ENCODE results near the gene H3-3A.

Gene H3-3A

DNA sequence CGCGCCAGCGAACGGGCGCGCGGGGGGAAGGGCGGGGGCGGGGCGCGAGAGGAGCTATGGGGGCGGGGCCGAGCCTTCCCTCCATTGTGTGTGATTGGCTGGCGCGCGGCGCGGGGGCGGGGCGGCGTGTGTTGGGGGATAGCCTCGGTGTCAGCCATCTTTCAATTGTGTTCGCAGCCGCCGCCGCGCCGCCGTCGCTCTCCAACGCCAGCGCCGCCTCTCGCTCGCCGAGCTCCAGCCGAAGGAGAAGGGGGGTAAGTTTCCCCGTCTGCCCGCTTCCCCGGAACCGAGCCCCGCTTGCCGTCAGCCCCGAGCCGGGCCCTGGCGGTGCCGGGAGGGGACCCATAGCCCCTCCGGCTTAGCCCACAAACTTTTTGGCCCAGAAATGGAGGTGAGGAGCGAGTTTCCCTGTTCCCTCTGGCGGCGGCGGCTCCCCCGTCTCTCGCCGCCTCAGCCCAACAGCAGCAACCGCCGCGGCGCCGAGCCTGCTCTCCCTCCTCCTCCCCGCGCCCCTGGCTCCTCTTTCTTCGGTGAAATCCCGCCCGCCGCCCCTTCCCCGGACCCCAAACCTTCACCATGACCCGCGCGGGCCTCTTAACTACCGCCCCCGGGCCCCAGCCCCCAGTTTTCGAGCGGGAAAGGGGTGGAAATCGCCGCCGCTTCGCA is at the start of gene H3-3A:
H3-3A (plus strand) TSS at position 159 of the 666 bp plus-strand sequence. CDS start 1,636 bp downstream, outside the sequence.
- Histone ChIP-seq H3K4me1 (peaks cover 25% of the 10 kb centered on the region), H3K9me3 (no peaks in the 10 kb centered on the region), H3K27me3 (ENCODE audit: low read depth) (no peaks in the 10 kb centered on the region), H3K4me3 (peak within 1 kb of the TSS; percentile 99), H3K36me3 (replicated peaks) (peaks cover 28% of the 10 kb centered on the region)
- DNase-seq (ENCODE audit: low spot score in 2 of 2) = peak; percentile 85 to 99
- in situ Hi-C loops (cut with MboI; ENCODE audit: low sequenced_read_pairs) = no loop called here

DNA sequence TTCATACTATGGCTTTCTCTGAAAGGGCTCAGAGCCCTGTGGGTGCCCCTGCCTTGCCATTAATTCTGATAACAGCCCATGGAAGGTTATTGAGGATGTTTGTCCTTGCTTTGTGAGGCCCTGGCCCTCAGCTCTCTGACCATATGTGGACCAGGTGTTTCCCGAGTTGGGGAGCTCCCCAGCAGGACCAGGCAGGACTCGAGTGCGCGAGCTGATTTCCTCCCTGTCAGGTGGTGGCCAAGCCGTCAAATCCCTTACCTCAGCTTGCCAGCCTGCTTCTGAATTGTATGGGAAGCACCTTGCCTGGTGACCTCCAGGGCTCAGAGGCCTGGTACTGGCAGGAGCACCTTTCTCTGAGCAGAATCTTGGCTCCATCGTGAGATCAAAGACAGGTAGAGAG is 45.4 kb upstream of the H3-3A start:
- DNase-seq (ENCODE audit: low spot score in 2 of 2) = no peak
- Histone ChIP-seq H3K9me3 (no peaks in the 10 kb centered on the region), H3K4me3 (no peak overlapping the region), H3K27me3 (ENCODE audit: low read depth) (no peaks in the 10 kb centered on the region), H3K36me3 (replicated peaks) (no peaks in the 10 kb centered on the region), H3K4me1 (no peaks in the 10 kb centered on the region)
- in situ Hi-C loops (cut with MboI; ENCODE audit: low sequenced_read_pairs) = no loop called here

DNA sequence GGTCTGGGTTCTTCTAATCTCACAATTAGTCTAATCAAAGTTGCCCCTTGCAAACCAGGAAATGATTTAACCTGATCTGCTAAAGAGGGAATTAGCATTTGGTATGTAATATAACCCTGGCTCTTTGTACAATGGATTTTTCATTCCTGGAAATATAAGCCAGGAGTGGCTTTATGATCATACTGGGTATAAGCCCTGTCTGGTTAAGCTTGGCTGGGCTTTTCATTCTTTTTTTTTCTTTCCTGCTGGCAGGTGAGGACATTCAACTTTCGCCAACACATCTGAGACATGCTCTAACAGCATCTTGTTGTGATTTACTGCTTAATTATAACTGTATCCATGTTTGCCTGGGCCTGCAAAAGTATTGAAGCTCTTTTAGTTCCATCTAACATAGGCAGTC is 42.9 kb upstream of the H3-3A start:
- Histone ChIP-seq H3K27me3 (ENCODE audit: low read depth) (no peaks in the 10 kb centered on the region), H3K4me3 (no peak overlapping the region), H3K4me1 (no peaks in the 10 kb centered on the region), H3K36me3 (replicated peaks) (no peaks in the 10 kb centered on the region), H3K9me3 (no peaks in the 10 kb centered on the region)
- DNase-seq (ENCODE audit: low spot score in 2 of 2) = no peak
- in situ Hi-C loops (cut with MboI; ENCODE audit: low sequenced_read_pairs) = no loop called here

DNA sequence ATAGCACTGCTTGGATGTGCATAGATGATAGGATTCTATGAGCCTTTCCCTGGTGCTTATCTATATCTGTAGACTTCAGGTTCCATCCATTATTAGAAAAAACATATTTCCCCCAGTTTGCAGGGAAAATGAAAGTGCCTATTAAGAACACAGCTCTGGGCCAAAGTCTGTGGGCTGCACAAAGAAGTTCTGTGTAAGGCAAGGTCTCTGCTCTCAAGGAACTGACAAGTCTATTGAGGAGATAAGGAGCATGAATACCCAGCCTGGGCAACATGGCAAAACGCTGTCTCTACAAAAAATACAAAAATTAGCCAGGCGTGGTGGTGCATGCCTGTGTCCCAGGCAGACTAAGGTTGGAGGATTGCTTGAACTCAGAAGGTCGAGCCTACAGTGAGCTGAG is 41.1 kb upstream of the H3-3A start:
- H3K4me3 ChIP-seq = no peak overlapping the region
- no peaks in the 10 kb centered on the region for H3K9me3 ChIP-seq
- no peaks in the 10 kb centered on the region for H3K27me3 ChIP-seq (ENCODE audit: low read depth)
- in situ Hi-C loops (cut with MboI; ENCODE audit: low sequenced_read_pairs) = no loop called here
- no peaks in the 10 kb centered on the region for H3K4me1 ChIP-seq
- DNase-seq (ENCODE audit: low spot score in 2 of 2) = no peak
- no peaks in the 10 kb centered on the region for H3K36me3 ChIP-seq (replicated peaks)

DNA sequence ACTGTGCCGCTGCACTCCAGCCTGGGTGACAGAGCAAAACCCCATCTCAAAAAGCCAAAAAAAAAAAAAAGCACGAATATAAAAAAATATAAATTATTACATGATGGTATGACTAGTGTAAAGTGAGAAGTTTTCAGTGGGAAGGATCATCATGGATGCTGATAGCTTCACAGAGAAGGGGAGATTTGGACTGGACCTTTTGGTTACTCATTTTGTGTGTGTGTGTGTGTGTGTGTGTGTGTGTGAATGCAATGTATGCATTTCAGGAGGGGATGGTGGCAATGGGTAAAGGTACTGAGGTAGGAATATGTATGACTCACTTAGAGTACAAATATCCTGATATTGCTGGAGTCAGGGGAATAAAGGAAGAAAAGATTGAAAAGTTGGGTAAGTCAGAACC is 40.7 kb upstream of the H3-3A start:
- Histone ChIP-seq H3K4me3 (no peak overlapping the region), H3K4me1 (no peaks in the 10 kb centered on the region), H3K36me3 (replicated peaks) (no peaks in the 10 kb centered on the region), H3K27me3 (ENCODE audit: low read depth) (no peaks in the 10 kb centered on the region), H3K9me3 (no peaks in the 10 kb centered on the region)
- in situ Hi-C loops (cut with MboI; ENCODE audit: low sequenced_read_pairs) = no loop called here
- DNase-seq (ENCODE audit: low spot score in 2 of 2) = no peak

DNA sequence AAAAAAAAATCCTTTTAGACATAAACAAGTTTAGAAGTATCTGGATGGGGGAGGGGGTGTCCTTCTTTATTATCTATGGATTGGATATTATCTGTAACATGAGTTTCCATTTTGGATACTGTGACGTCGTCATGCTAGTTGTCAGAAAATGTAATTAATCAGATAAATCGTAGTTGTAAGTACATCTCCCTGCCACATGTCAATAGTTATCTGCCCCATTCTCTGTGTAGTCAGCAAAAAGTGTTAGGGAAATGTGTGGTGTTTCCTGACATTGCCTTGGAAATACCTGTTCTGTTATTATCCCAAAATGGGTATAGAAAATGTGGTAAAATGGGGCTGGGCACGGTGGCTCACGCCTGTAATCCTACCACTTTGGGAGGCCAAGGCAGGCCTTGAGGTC is 38.8 kb upstream of the H3-3A start:
- Histone ChIP-seq H3K36me3 (replicated peaks) (no peaks in the 10 kb centered on the region), H3K4me3 (no peak overlapping the region), H3K27me3 (ENCODE audit: low read depth) (no peaks in the 10 kb centered on the region), H3K4me1 (no peaks in the 10 kb centered on the region), H3K9me3 (no peaks in the 10 kb centered on the region)
- no peak for DNase-seq (ENCODE audit: low spot score in 2 of 2)
- in situ Hi-C loops (cut with MboI; ENCODE audit: low sequenced_read_pairs) = no loop called here

- DNase-seq (ENCODE audit: low spot score in 2 of 2) = no peak
- Histone ChIP-seq H3K27me3 (ENCODE audit: low read depth) (no peaks in the 10 kb centered on the region), H3K36me3 (replicated peaks) (no peaks in the 10 kb centered on the region), H3K9me3 (no peaks in the 10 kb centered on the region), H3K4me1 (no peaks in the 10 kb centered on the region), H3K4me3 (no peak overlapping the region)
- in situ Hi-C loops (cut with MboI; ENCODE audit: low sequenced_read_pairs) = no loop called here
Observed at GRCh38 chr1:226026833-226027232, 35.7 kb upstream of the H3-3A start.

- H3K4me3 ChIP-seq = no peak overlapping the region
- no peaks in the 10 kb centered on the region for H3K4me1 ChIP-seq
- no peaks in the 10 kb centered on the region for H3K36me3 ChIP-seq (replicated peaks)
- no peaks in the 10 kb centered on the region for H3K9me3 ChIP-seq
- in situ Hi-C loops (cut with MboI; ENCODE audit: low sequenced_read_pairs) = no loop called here
- DNase-seq (ENCODE audit: low spot score in 2 of 2) = no peak
- no peaks in the 10 kb centered on the region for H3K27me3 ChIP-seq (ENCODE audit: low read depth)
Observed at GRCh38 chr1:226027538-226028217, 34.8 kb upstream of the H3-3A start.

GRCh38 chr1:226029093-226029496 is 33.4 kb upstream of the H3-3A start:
- Histone ChIP-seq H3K4me3 (no peak overlapping the region), H3K9me3 (no peaks in the 10 kb centered on the region), H3K27me3 (ENCODE audit: low read depth) (no peaks in the 10 kb centered on the region), H3K36me3 (replicated peaks) (no peaks in the 10 kb centered on the region), H3K4me1 (no peaks in the 10 kb centered on the region)
- no peak for DNase-seq (ENCODE audit: low spot score in 2 of 2)
- in situ Hi-C loops (cut with MboI; ENCODE audit: low sequenced_read_pairs) = no loop called here

GRCh38 chr1:226029568-226030225 is 32.8 kb upstream of the H3-3A start:
- Histone ChIP-seq H3K4me3 (no peak overlapping the region), H3K9me3 (no peaks in the 10 kb centered on the region), H3K4me1 (no peaks in the 10 kb centered on the region), H3K27me3 (ENCODE audit: low read depth) (no peaks in the 10 kb centered on the region), H3K36me3 (replicated peaks) (no peaks in the 10 kb centered on the region)
- in situ Hi-C loops (cut with MboI; ENCODE audit: low sequenced_read_pairs) = no loop called here
- DNase-seq (ENCODE audit: low spot score in 2 of 2) = no peak

- in situ Hi-C loops (cut with MboI; ENCODE audit: low sequenced_read_pairs) = no loop called here
- Histone ChIP-seq H3K36me3 (replicated peaks) (no peaks in the 10 kb centered on the region), H3K4me1 (no peaks in the 10 kb centered on the region), H3K27me3 (ENCODE audit: low read depth) (no peaks in the 10 kb centered on the region), H3K9me3 (no peaks in the 10 kb centered on the region), H3K4me3 (no peak overlapping the region)
- DNase-seq (ENCODE audit: low spot score in 2 of 2) = no peak
Observed at GRCh38 chr1:226033582-226033981, 28.9 kb upstream of the H3-3A start.

- in situ Hi-C loops (cut with MboI; ENCODE audit: low sequenced_read_pairs) = no loop called here
- Histone ChIP-seq H3K36me3 (replicated peaks) (no peaks in the 10 kb centered on the region), H3K9me3 (no peaks in the 10 kb centered on the region), H3K4me3 (no peak overlapping the region), H3K27me3 (ENCODE audit: low read depth) (no peaks in the 10 kb centered on the region), H3K4me1 (no peaks in the 10 kb centered on the region)
- DNase-seq (ENCODE audit: low spot score in 2 of 2) = no peak
Observed at GRCh38 chr1:226033991-226034390, 28.5 kb upstream of the H3-3A start.

DNA sequence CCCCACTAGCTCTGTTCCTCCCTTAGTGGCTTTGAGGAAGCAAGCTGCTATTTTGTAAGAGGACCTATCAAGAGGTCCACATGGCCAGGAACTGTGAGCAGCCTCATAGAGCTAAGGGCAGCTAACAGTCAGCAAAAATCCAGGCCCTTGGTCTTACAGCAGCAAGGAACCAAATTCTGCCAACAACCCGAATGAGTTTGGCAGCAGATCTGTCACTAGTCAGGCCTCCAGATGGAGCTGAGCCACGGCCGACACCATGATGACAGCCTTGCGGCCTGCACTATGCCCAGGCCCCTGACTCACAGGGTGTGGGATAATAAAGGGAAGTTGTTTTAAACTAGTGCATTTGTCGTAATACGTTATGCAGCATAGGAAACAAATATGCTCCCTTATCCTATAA is 28.0 kb upstream of the H3-3A start:
- Histone ChIP-seq H3K36me3 (replicated peaks) (no peaks in the 10 kb centered on the region), H3K4me3 (no peak overlapping the region), H3K9me3 (no peaks in the 10 kb centered on the region), H3K4me1 (no peaks in the 10 kb centered on the region), H3K27me3 (ENCODE audit: low read depth) (no peaks in the 10 kb centered on the region)
- in situ Hi-C loops (cut with MboI; ENCODE audit: low sequenced_read_pairs) = no loop called here
- DNase-seq (ENCODE audit: low spot score in 2 of 2) = no peak

- H3K36me3 ChIP-seq (replicated peaks) = no peaks in the 10 kb centered on the region
- H3K4me3 ChIP-seq = no peak overlapping the region
- no peaks in the 10 kb centered on the region for H3K9me3 ChIP-seq
- DNase-seq (ENCODE audit: low spot score in 2 of 2) = no peak
- H3K27me3 ChIP-seq (ENCODE audit: low read depth) = no peaks in the 10 kb centered on the region
- no peaks in the 10 kb centered on the region for H3K4me1 ChIP-seq
- in situ Hi-C loops (cut with MboI; ENCODE audit: low sequenced_read_pairs) = no loop called here
Observed at GRCh38 chr1:226035915-226036314, 26.6 kb upstream of the H3-3A start.

Data from HAP-1 (cell line).